Right ventricle myocardium inferior (tissue), 1 donor: ENCODE measurements around the gene CCL3. TPM values are rescaled to one million over a fixed set of nuclear protein-coding genes. Genes with fewer than 3 reads are reported as not detected.
A peak's percentile ranks its signal among the peaks of the same experiment; 100 is the strongest.
"Not testable (repeated sequence)": the region's sequence is repeated elsewhere in the genome, so short reads cannot be mapped to it uniquely, and the experiment has no call there.

Experiments
- ATAC-seq: fragments of 200-7000 bp; cut with Tn5 transposase; one replicate; pipeline ENCODE4 v1.9.1; 2020; ENCODE audit warnings: mild to moderate bottlenecking, moderate library complexity
- DNase-seq: peaks from one replicate; pipeline ENCODE4 v3.0.0; 2021; ENCODE audit errors: missing footprints
- intact Hi-C: fragments of 100-400 bp; cut with DNase I; formaldehyde crosslinking; loops from one replicate; pipeline ENCODE4 v1.11.0; 2022
- total RNA-seq: library from RNA; stranded (reverse); fragmentation: NEBNext Ultra II Directional; extraction: Animal tissue kit (Norgen Biotek cat#: 25700); gene quantifications from one replicate; pipeline ENCODE4 v1.2.1, GENCODE V29; 2021
- donor health status: DM: no; HTN: yes; CAD: no; lungs with severe emphysema.

Gene CCL3
- total RNA-seq, 1 donor from 2014 or later = not detected

DNA sequence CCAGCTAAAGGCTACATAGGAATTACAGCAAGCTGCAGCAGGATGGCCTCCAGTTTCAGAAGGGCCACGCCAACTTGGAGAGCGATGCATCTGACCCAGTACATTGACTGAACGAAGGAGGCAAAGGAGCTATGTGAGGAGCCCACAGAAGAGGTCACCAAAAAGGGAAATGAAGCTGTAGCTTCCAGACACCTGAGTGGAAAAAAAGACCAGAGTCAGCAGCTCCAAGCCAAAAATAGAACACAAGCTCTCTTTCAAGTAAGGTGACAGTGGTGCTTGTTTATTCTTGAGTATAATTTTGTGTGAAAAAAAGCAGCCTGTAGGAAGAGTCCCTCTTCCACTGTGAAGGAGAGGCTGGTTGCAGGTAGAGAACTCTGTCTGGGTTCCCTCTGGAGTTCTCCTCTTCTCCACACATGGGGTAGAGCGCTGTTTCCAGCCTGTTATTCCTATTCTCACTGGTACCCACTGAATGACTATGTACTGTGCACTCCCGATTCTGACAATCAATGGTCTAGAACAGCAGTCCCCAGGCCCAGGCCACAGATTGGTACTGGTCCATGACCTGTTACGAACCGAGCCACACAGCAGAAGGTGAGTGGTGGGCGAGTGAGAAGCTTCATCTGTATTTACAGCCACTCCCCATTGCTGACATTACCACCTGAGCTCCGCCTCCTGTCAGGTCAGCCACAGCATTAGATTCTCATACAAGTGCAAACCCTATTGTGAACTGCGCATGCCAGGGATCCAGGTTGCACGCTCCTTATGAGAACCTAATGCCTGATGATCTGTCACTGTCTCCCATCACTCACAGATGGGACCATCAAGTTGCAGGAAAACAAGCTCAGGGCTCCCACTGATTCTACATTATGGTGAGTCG, 28.8 kb upstream of the CCL3 start:
- intact Hi-C loops = no loop called here
- no peak for ATAC-seq

GRCh38 chr17:36117505-36118382, 27.8 kb upstream of the CCL3 start:
- ATAC-seq (no peak), DNase-seq (no peak)
- intact Hi-C loops = no loop called here

More for the DNA sequence above, 28.8 kb upstream of the CCL3 start:
- DNase-seq = no peak

DNA sequence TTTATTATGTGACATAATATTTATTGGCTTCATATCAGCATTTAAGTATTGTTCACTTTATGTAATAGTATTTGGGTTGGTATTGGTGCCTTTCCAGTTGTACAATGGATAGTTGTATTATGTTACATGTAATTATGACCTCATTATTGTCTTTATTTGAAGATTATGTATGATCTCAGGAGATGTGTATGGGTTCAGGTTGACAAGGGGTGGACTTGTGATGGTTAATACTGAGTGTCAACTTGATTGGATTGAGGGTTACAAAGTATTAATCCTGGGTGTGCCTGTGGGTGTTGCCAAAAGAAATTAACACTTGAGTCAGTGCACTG, 25.7 kb upstream of the CCL3 start:
- ATAC-seq, DNase-seq, intact Hi-C loops: not testable (repeated sequence)

GRCh38 chr17:36114971-36115648, 25.2 kb upstream of the CCL3 start:
- intact Hi-C loops = not testable (repeated sequence)

DNA sequence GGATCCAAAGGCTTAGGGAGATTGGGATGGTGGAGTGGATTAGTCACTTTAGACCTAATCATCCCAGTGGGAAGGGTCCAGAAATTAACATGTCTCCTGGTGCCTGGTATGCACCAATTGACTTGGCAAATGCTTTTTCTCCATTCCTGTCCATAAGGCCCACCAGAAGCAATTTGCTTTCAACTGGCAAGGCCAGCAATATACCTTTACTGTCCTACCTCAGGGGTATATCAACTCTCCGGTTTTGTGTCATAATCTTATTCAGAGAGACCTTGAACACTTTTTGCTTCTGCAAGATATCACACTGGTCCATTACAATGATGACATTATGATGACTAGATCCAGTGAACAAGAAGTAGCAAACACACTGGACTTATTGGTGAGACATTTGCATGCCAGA, 23.2 kb upstream of the CCL3 start:
- ATAC-seq, intact Hi-C loops, DNase-seq: not testable (repeated sequence)

More at GRCh38 chr17:36114971-36115648, 25.2 kb upstream of the CCL3 start:
- not testable (repeated sequence) for DNase-seq, ATAC-seq

- DNase-seq (no peak), ATAC-seq (no peak)
- intact Hi-C loops = no loop called here
Observed at GRCh38 chr17:36112572-36112971, 22.6 kb upstream of the CCL3 start.

GRCh38 chr17:36111068-36111490, 21.1 kb upstream of the CCL3 start:
- no peak for DNase-seq
- ATAC-seq = no peak
- intact Hi-C loops = no loop called here

- DNase-seq, ATAC-seq, intact Hi-C loops: not testable (repeated sequence)
Observed at GRCh38 chr17:36108265-36108664, 18.3 kb upstream of the CCL3 start.

- intact Hi-C loops = no loop called here
- DNase-seq (no peak), ATAC-seq (no peak)
Observed at GRCh38 chr17:36107660-36108059, 17.7 kb upstream of the CCL3 start.

DNA sequence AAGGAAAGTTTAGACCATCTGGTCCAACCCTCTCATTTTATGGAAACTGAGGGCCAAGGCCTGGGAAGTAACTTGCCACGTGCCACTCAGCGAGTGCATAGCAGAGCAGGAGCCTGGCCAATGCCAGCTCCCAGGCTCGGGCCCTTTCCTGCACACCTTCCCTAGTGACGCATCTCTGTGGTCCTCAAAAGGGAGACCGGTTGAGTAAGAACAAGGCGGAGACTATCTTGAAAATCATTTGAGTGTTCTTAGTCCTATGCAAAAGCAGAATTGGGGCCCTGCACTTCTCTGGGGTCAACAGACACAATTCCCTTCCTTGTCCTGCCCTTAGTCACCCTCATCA, 16.5 kb upstream of the CCL3 start:
- ATAC-seq (no peak), DNase-seq (no peak)
- intact Hi-C loops = no loop called here

- no peak for DNase-seq
- intact Hi-C loops = no loop called here
Observed at GRCh38 chr17:36105781-36106492, 16.0 kb upstream of the CCL3 start.

GRCh38 chr17:36104701-36105181, 14.8 kb upstream of the CCL3 start:
- DNase-seq = no peak
- no peak for ATAC-seq
- intact Hi-C loops = no loop called here

More at GRCh38 chr17:36105781-36106492, 16.0 kb upstream of the CCL3 start:
- no peak for ATAC-seq

DNA sequence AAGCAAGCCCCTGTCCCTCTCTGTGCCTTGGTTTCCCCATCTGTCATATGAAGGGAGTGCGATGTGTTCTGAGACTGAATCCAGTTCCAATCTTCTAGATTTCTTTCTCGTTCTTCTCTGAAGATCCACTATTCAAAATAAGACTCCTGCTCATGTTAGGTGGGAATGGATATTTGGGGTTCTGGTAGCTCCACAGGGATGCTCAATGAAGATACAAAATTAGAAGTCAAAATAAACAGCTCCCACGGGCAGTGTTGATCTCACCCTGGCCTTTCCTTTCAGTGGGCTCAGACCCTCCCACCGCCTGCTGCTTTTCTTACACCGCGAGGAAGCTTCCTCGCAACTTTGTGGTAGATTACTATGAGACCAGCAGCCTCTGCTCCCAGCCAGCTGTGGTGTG, 14.3 kb upstream of the CCL3 start:
- intact Hi-C loops, ATAC-seq: not testable (repeated sequence)

GRCh38 chr17:36103401-36103975, 13.5 kb upstream of the CCL3 start, which contains the start of gene CCL4:
TSS of gene CCL4 (plus strand) at chr17:36103827. CDS start at chr17:36103906, 79 bp downstream.
- DNase-seq, intact Hi-C loops: not testable (repeated sequence)
- peak; percentile 78 for ATAC-seq

More for the DNA sequence above, 14.3 kb upstream of the CCL3 start:
- DNase-seq = not testable (repeated sequence)

DNA sequence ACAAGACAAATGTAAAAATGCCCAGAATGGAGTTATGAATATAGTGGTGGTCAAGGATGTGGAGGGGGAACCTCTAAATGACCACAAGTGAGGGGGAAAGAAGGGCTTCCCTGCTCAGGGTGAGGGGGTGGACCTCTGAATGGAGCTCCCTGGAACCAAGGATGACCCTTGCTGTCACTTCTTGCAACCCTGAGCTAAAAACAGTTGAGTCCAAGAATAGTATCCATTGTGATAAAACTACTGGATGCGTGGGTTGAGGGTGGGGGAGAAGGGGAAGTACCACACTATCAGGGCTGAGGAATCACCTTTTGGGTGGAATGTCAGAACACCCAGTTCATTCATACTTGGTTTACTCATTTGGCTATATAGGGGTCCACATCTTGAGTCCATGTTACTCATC, 9.1 kb upstream of the CCL3 start:
- DNase-seq, ATAC-seq, intact Hi-C loops: not testable (repeated sequence)

DNA sequence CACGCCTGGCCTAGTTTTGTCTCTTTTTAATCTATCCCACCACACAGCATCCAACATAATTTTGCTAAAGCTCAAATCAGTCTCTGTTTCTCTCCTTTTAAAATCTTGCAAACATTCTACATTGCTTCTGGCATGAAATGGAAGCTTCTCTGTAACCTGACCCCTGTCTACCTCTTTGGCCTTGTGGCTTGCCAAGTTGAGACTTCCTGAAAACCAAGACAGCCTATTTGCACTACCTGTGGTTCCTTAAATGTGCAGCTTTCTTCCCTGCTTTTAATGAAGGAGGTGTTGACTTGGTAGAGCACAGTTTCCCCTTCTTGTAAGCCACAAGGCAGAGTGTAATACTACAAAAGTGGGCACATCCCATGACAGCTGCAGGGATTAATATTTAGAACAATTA, 6.0 kb upstream of the CCL3 start:
- intact Hi-C loops = no loop called here
- no peak for ATAC-seq
- DNase-seq = no peak

DNA sequence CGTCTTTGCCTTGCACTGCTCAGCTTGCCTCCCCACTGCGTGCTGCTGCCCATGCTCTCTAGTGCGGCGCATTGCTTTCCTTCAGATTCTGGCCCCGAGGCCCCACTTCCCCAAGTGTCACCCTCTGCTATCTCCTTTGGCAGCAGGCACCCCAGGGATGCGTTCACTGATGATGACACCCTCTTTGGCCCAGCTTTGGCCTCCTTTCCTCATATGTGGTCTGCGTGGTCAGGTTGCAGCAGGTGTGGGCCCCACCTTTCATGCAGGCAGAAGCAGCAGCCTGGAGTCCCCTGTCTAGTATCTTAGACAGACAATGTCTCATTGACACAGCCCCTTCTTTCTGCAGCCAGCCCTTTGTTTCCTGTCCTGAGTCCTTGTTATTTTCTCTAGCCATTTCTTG, 4.8 kb upstream of the CCL3 start:
- ATAC-seq (no peak), DNase-seq (no peak)
- intact Hi-C loops = no loop called here

- intact Hi-C loops = no loop called here
- ATAC-seq (no peak), DNase-seq (no peak)
Observed at GRCh38 chr17:36094232-36094631, 4.3 kb upstream of the CCL3 start.
